Measurements from ENCODE around the gene ATG3. TPM values are rescaled to one million over a fixed set of nuclear protein-coding genes. Genes with fewer than 3 reads are reported as not detected.
A peak's percentile ranks its signal among the peaks of the same experiment; 100 is the strongest.
"Not testable (repeated sequence)": the region's sequence is repeated elsewhere in the genome, so short reads cannot be mapped to it uniquely, and the experiment has no call there.

The ATG3 gene
- total RNA-seq, 1 donor from 2014 or later, result 48.6 TPM

- TF ChIP-seq, protein P1, sequence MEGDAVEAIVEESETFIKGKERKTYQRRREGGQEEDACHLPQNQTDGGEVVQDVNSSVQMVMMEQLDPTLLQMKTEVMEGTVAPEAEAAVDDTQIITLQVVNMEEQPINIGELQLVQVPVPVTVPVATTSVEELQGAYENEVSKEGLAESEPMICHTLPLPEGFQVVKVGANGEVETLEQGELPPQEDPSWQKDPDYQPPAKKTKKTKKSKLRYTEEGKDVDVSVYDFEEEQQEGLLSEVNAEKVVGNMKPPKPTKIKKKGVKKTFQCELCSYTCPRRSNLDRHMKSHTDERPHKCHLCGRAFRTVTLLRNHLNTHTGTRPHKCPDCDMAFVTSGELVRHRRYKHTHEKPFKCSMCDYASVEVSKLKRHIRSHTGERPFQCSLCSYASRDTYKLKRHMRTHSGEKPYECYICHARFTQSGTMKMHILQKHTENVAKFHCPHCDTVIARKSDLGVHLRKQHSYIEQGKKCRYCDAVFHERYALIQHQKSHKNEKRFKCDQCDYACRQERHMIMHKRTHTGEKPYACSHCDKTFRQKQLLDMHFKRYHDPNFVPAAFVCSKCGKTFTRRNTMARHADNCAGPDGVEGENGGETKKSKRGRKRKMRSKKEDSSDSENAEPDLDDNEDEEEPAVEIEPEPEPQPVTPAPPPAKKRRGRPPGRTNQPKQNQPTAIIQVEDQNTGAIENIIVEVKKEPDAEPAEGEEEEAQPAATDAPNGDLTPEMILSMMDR (IDR thresholded peaks at IDR 0.05), result no peak
- Histone ChIP-seq H3K27me3 (no peaks in the 10 kb centered on the region), H3K9me3 (no peaks in the 10 kb centered on the region), H3K27ac (no peak overlapping the region), H3K4me1 (no peaks in the 10 kb centered on the region), H3K4me3 (no peak overlapping the region), H3K36me3 (peaks cover 65% of the 10 kb centered on the region)
- ATAC-seq (no peak), DNase-seq (no peak)
- intact Hi-C loops (cut with DNase I), result no loop called here
These were observed 15.5 kb downstream of the ATG3 start for GRCh38 chr3:112546216-112546759.

- Histone ChIP-seq H3K27me3 (no peaks in the 10 kb centered on the region), H3K9me3 (no peaks in the 10 kb centered on the region), H3K36me3 (peaks cover 77% of the 10 kb centered on the region), H3K27ac (no peak overlapping the region), H3K4me1 (no peaks in the 10 kb centered on the region), H3K4me3 (no peak overlapping the region)
- ATAC-seq, result no peak
- TF ChIP-seq, protein P1 (IDR thresholded peaks at IDR 0.05), result no peak
- intact Hi-C loops (cut with DNase I), result no loop called here
- DNase-seq, result no peak
These were observed 21.7 kb downstream of the ATG3 start for GRCh38 chr3:112539825-112540650.

DNA sequence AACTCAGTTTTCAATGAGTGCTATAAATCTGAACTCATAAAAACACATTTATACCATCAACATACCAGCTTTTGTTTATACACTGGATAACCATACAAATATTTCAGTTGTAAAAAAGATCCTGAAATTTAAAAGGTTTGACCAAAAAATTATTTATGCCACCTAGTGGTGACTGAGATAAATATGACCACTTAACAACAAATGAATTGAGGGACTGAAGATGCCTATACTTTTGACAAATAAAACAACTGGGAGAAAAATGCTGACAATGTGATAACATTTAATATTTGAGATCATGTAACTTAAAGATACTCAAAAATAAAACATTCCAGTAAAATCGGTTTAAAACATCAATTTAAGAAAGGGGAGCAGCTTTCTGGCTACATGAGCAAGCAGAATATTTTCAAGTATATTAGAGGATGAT is 30.4 kb downstream of the ATG3 start:
- TF ChIP-seq, protein P1 (IDR thresholded peaks at IDR 0.05), result peak; percentile 61
- intact Hi-C loops (cut with DNase I), result no loop called here
- Histone ChIP-seq H3K27me3 (no peaks in the 10 kb centered on the region), H3K4me1 (no peaks in the 10 kb centered on the region), H3K4me3 (no peak overlapping the region), H3K27ac (no peak overlapping the region), H3K9me3 (no peaks in the 10 kb centered on the region), H3K36me3 (peaks cover 85% of the 10 kb centered on the region)
- no peak for DNase-seq
- no peak for ATAC-seq

DNA sequence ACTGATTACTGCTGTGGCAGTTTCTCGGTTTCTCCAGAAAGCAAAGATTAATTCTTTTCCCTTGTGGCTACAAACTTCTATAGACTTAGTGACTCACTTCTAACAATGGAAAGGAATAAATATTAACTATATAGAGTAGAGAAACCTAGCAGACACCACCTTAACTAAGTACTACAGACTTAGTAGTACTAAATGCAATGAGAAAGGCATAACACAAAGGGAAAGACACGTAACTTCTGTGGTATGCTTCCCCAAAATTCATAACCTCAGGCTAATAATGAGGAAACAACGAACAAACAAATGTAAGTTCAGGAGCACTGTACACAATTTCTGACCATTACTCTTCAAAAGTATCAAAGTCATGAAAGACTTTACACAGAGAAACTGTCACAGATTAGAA is 31.2 kb downstream of the ATG3 start:
- H3K9me3 ChIP-seq, result no peaks in the 10 kb centered on the region
- peaks cover 78% of the 10 kb centered on the region for H3K36me3 ChIP-seq
- H3K27me3 ChIP-seq, result no peaks in the 10 kb centered on the region
- no peak for ATAC-seq
- H3K4me3 ChIP-seq, result no peak overlapping the region
- intact Hi-C loops (cut with DNase I), result no loop called here
- no peaks in the 10 kb centered on the region for H3K4me1 ChIP-seq
- no peak for DNase-seq
- no peak overlapping the region for H3K27ac ChIP-seq
- TF ChIP-seq, protein P1 (IDR thresholded peaks at IDR 0.05), result no peak

DNA sequence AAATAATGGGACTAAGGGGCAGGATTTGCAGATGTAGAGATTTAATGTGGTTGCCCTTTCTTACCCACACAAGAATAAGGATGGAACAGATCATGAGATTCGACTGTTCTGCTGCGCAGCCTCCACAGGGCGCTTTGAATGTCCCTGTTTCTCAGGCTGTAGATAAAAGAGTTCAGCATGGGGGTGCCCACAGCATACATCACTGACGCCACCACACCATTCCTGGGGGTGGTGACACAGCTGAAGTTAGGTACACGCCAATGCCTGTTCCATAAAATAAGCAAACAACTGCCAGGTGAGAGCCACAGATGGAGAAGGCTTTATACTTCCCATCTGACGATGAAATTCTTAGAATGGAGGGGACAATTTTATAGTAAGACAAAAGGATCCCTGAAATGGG is 37.6 kb downstream of the ATG3 start:
- H3K9me3 ChIP-seq, H3K4me3 ChIP-seq, DNase-seq, H3K27me3 ChIP-seq, H3K27ac ChIP-seq, H3K4me1 ChIP-seq, ATAC-seq: not testable (repeated sequence)
- peaks cover 21% of the 10 kb centered on the region for H3K36me3 ChIP-seq
- intact Hi-C loops (cut with DNase I), result loop anchor here (5.0 kb wide), 1 partner anchor 197 kb away; no protein-coding TSS in a partner anchor

GRCh38 chr3:112519424-112520001 is 42.2 kb downstream of the ATG3 start:
- no peak overlapping the region for H3K4me3 ChIP-seq
- ATAC-seq (peak; percentile 90), DNase-seq (no peak)
- H3K27me3 ChIP-seq, result no peaks in the 10 kb centered on the region
- no peaks in the 10 kb centered on the region for H3K36me3 ChIP-seq
- no peaks in the 10 kb centered on the region for H3K4me1 ChIP-seq
- H3K9me3 ChIP-seq, result no peaks in the 10 kb centered on the region
- H3K27ac ChIP-seq, result no peak overlapping the region
- TF ChIP-seq, protein P1 (IDR thresholded peaks at IDR 0.05), result peak; percentile 76
- intact Hi-C loops (cut with DNase I), result loop anchor here (5.0 kb wide), 1 partner anchor 192 kb away; no protein-coding TSS in a partner anchor

DNA sequence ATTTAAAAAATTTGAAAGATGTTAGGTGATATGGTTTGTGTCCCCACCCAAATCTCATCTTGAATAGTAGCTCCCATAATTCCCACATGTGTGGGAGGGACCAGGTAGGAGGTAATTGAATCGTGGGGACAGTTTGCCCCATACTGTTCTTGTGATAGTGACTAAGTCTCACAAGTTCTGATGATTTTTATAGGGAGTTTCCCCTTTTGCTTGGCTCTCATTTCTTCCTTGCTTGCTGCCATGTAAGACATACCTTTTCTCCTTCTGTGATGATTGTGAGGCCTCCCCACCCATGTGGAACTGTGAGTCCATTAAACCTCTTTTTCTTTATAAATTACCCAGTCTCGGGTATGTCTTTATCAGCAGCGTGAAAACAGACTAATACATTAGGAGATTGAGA is 42.8 kb downstream of the ATG3 start:
- intact Hi-C loops (cut with DNase I); H3K9me3 ChIP-seq; H3K27ac ChIP-seq; H3K4me3 ChIP-seq; DNase-seq; H3K27me3 ChIP-seq; ATAC-seq; H3K36me3 ChIP-seq; H3K4me1 ChIP-seq: not testable (repeated sequence)
